ENCODE results near the gene SLC25A24.
"Not testable (repeated sequence)": the region's sequence is repeated elsewhere in the genome, so short reads cannot be mapped to it uniquely, and the experiment has no call there.

The SLC25A24 gene

GRCh38 chr1:108199781-108200686, at the start of gene SLC25A24:
TSS of gene SLC25A24 (minus strand) at chr1:108200343. CDS start at chr1:108200138, 205 bp downstream.
- peak; percentile 67 to 70 for DNase-seq (ENCODE audit: low read depth in 2 of 2)

DNA sequence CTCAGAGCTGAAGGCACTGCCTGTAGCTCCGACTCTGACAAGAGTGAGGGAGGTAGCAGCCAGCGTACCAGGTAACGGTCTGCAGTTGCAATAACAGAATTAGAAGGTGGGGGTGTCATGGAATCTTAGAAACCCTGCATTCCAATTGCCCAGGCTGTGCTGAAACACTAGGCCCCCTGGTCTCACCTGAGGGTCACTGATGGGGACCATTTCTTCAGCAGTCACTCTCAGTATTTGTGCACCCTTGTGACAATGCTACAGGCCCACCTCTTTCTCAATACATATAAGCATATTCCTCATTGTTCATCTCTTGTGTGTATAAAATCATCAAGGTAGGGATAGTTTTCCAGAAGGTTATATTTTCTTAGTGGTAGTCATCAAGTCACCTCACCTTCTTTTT, 43.8 kb upstream of the SLC25A24 start, which contains the start of gene NBPF4:
Gene NBPF4, minus strand, starts transcription at position 101 of the 400 bp plus-strand sequence. CDS start 315 bp downstream, outside the sequence.
- DNase-seq (ENCODE audit: low read depth in 2 of 2): not testable (repeated sequence)

- DNase-seq (ENCODE audit: low read depth in 2 of 2): not testable (repeated sequence)
Observed at GRCh38 chr1:108239426-108239825, 39.3 kb upstream of the SLC25A24 start.

GRCh38 chr1:108235308-108235707, 35.2 kb upstream of the SLC25A24 start:
- DNase-seq (ENCODE audit: low read depth in 2 of 2): not testable (repeated sequence)

DNA sequence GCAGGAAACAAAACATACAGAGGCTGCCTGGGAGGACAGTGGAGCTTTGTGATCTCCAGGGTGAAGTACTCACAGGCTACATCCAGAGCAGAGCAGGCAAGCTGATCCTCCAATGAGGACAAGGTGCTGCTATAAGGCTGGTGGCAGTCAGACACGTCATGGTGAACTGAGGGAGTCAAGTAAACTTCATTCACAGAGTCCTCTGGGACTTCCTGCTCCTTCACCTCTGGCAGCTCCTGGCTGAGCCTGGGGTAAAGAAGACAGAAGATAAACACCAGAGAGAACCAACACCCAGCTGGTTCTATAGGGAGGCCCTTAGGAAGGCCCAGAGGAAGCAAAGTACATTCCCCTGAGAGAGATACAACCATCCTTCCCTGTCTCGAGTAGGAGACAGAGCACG, 32.0 kb upstream of the SLC25A24 start:
- DNase-seq (ENCODE audit: low read depth in 2 of 2): not testable (repeated sequence)

DNA sequence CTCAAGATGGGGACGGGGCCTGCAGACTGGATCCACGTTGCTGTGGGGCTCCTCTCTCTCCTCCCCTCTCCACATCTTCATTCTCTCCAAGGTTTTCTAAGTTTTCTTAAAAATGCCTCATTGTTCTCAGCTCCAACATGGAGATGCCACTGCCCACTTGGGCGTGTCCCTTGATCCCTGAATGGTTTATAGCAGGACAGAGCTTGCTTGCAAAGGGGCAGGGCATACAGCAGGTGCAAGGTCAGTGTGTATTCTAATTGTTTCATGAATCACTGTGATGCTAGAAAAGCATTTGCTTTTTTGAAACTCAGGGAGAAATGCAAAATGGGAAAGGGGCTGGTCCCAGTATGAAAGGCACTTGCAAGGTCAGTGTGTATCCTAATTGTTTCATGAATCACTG, 29.8 kb upstream of the SLC25A24 start:
- not testable (repeated sequence) for DNase-seq (ENCODE audit: low read depth in 2 of 2)

- not testable (repeated sequence) for DNase-seq (ENCODE audit: low read depth in 2 of 2)
Observed at GRCh38 chr1:108227772-108228171, 27.6 kb upstream of the SLC25A24 start.

DNA sequence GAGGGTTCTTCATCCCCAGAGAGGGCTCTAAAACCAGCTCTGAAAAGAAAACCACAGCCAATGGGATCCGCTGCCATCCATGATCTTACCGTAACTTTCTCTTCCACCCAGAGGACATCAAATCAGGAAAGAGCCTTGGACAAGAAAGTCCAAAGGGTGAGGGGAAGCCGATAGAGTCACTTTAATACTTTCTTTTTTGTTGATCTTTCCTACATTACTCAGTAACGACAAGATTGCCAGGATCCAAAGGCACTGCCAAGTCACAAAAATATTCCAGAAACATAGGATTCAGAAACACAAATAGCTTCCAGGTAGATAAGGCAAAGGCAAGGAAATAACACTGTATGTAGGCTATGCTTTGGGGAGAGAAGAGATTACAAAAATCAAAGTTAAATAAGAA, 26.7 kb upstream of the SLC25A24 start:
- not testable (repeated sequence) for DNase-seq (ENCODE audit: low read depth in 2 of 2)

- not testable (repeated sequence) for DNase-seq (ENCODE audit: low read depth in 2 of 2)
Observed at GRCh38 chr1:108223226-108223625, 23.1 kb upstream of the SLC25A24 start.

DNA sequence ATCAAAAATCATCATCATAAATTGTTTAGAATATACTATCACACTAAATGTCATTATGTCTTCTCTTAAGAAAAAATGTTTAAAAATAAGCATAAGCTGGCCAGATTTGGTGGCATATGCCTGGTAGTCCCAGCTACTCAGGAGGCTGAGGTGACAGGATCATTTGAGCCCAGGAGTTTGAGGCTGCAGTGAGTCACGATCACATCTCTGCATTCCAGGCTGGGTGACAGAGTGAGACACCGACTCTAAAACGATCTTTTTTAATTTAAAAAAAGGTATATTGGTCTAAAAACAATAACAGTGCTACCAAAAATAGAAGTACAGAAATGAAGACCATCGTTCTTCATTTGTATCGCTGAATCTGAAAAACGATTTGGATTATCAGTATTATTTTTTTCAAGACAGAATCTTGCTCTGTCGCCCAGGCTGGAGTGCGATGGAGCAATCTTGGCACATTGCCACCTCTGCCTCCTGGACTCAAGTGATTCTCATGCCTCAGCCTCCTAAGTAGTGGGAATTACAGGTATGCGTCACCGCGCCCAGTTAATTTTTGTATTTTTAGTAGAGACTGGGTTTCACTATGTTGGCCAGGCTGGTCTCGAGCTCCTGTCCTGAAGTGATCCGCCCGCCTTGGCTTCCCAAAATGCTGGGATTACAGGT, 17.5 kb upstream of the SLC25A24 start:
- DNase-seq (ENCODE audit: low read depth in 2 of 2): not testable (repeated sequence)

GRCh38 chr1:108217007-108217406, 16.9 kb upstream of the SLC25A24 start:
- not testable (repeated sequence) for DNase-seq (ENCODE audit: low read depth in 2 of 2)

DNA sequence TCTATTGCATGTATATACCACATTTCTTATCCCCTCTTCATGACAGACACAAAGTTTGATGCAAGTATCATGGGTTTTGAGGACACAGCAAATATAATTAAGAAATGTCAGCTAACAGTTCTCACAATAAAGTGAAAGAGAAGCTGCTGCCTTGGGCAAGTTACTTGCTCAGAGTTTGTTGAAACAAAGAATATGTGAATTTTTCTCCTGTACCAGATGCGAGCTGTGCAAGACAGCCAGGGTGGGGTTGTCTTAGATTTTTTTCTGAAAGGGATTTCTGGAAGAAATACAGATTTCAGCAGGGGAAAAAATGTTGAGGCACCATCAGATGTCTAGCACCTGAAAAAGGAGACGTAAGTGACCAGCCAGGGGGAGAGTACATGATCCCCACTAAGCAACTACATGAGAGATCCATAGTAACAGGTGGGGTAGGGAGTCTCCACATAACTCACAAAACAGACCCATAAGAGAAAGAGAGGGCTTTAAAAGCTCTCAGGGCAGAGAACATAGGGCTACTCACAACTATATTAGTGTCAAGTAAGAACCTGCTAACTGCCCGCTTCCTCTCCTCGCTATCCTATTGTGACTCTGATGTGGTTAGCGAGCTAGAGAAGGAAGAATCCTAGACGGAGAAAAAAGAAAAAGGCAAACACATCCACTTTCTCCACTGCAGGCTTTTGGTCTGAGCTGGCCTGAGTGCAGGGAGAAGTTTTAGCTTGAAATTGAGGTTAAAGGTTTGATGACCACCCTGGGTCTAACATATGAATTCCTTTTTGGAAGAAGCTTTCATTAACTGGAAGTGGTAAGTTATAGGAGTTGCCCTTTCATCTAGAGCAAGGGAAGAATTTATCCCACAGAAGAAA, 16.1 kb upstream of the SLC25A24 start:
- DNase-seq (ENCODE audit: low read depth in 2 of 2): not testable (repeated sequence)

DNA sequence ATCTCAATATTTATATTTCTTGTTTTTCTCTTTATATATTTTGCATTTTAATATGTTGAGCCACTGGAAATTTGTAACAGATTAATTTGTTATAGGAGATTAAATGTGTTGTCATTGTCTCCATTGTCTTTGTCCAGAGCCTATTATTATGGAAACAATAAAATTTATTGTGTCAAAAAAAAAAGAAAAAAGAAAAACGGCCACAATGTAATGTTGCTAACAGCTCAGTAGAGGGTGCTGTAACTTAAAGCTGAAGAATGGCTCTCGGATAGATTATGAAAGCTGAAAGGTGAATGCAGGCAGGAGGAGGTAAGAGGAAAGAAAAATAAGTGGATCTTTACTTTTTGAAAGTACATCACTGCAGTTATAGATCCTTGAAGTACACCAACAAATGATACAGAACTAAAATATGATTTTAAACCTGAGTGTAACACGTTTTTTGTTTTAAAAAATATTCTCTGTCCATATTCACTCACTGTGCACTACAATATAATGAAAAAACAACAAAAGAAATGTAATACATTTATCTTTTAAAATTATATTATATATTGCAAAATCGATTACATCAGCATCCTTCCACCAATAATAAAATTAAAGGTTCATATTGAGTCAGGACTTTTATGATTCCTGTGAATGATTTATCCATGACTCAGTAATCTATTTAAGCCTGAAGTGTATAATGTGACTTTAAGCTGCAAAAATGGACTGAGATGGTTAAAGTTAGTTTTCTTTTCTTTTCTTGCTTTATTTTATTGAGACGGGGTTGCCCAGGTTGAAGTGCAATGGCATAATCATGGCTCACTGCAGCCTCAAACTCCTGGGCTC, 14.7 kb upstream of the SLC25A24 start:
- not testable (repeated sequence) for DNase-seq (ENCODE audit: low read depth in 2 of 2)

GRCh38 chr1:108211014-108211413, 10.9 kb upstream of the SLC25A24 start:
- no peak for DNase-seq (ENCODE audit: low read depth in 2 of 2)

DNA sequence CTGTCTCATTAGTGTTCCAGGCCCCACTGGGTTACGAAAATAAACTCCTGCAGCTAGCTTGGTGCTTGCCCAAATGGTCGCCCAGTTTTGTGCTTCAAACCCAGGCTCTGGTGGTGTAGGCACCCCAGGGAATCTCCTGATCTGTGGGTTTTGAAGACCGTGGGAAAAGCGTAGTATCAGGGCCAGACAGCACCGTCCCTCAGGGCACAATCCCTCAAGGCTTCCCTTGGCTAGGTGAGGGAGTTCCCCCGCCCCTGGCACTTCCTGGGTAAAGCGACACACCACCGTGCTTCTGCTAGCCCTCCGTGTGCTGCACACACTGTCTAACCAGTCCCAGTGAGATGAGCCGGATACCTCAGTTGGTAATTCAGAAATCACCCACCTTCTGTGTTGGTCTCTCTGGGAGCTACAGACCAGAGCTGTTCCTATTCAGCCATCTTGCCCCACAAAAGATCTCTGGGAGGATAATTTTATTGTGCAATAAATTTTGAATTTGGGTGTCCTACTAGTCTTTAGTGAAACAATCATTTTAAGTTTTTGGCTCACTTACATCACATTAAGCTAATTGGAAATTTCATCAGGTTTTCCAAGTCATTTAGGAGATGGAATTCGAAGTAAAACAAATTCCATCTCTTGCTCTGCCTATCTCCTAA, 9.4 kb upstream of the SLC25A24 start:
- DNase-seq (ENCODE audit: low read depth in 2 of 2): no peak

DNA sequence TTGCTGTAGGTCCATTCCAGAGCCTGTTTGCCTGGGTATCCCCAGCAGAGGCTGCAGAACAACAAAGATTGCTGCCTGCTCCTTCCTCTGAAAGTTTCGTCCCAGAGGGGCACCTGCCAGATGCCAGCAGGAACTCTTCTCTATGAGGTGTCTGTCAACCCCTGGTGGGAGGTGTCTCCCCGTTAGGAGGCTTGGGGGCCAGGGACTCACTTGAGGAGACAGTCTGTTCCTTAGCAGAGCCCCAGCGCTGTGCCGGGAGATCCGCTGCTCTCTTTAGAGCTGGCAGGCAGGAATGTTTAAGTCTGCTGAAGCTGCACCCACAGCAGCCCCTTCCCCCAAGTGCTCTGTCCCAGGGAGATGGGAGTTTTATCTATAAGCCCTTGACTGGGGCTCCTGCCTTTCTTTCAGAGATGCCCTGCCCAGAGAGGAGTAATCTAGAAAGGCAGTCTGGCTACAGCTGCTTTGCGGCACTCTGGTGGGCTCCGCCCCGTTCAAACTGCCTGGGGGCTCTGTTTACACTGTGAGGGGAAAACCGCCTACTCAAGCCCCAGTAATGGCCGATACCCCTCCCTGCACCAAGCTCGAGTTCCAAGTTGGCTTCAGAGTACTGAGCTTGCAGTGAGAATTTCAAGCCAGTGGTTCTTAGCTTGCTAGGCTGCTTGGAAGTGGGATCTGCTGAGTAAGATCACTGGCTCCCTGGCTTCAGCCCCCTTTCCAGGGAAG, 8.7 kb upstream of the SLC25A24 start:
- no peak for DNase-seq (ENCODE audit: low read depth in 2 of 2)

- DNase-seq (ENCODE audit: low read depth in 2 of 2): not testable (repeated sequence)
Observed at GRCh38 chr1:108203582-108203981, 3.4 kb upstream of the SLC25A24 start.

DNA sequence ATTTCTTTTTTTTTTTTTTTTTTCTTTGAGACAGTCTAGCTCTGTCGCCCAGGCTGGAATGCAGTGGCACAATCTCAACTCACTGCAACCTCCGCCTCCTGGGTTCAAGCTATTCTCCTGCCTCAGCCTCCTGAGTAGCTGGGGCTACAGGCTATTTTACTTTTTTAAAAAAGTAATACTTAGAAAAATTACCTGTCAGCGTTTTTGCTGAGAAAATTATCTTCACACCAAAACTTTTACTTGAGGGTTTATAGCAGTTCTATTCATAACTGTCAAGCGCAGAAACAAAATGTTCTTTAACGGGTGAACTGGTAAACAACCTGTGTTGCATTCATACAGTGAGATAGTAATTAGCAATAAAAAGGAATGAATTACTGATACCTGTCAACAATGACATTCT, 1.5 kb upstream of the SLC25A24 start:
- no peak for DNase-seq (ENCODE audit: low read depth in 2 of 2)

GRCh38 chr1:108200687-108201051, 526 bp upstream of the SLC25A24 start:
- peak in 1 of 2 donors; percentile 14 for DNase-seq (ENCODE audit: low read depth in 2 of 2)
